ENCODE results near the gene CHCHD6. TPM values are rescaled to one million over a fixed set of nuclear protein-coding genes. Genes with fewer than 3 reads are reported as not detected.

The CHCHD6 gene
- total and polyA plus RNA-seq, 4 donors = 2.0 to 5.1 (median 3.9) TPM

- Histone ChIP-seq H3K36me3 (ENCODE audit: control insufficient read depth in 4 of 4, insufficient read depth in 3 of 4, low read depth in 1 of 4, low read length in 3 of 4) (no peaks in the 10 kb centered on the region), H3K9ac (ENCODE audit: low read depth in 1 of 2, low read length in 2 of 2) (no peak overlapping the region), H3K9me3 (ENCODE audit: control insufficient read depth in 4 of 4, low read length in 3 of 4) (no peaks in the 10 kb centered on the region), H3K27ac (ENCODE audit: low read depth in 1 of 2, low read length in 2 of 2) (no peak overlapping the region), H3K4me3 (ENCODE audit: low read depth in 1 of 3, low read length in 3 of 3) (no peak overlapping the region), H3K27me3 (ENCODE audit: control insufficient read depth in 4 of 4, insufficient read depth in 4 of 4, low read length in 3 of 4) (no peaks in the 10 kb centered on the region), H3K4me1 (ENCODE audit: control insufficient read depth in 4 of 4, insufficient read depth in 4 of 4, low read length in 3 of 4) (peaks cover 0 to 5% (median 0%) of the 10 kb centered on the region in 4 donors)
- no peak for TF ChIP-seq RAD21 (IDR thresholded peaks at IDR 0.05)
- DNase-seq (ENCODE audit: low spot score) = no peak
- 95% methylated on average over 19 of the region's 19 CpGs for WGBS
Observed at GRCh38 chr3:126997455-126998038, 293.5 kb downstream of the CHCHD6 start.

GRCh38 chr3:126998320-126998719 is 294.3 kb downstream of the CHCHD6 start:
- no peak overlapping the region for H3K27ac ChIP-seq (ENCODE audit: low read depth in 1 of 2, low read length in 2 of 2)
- TF ChIP-seq RAD21 (IDR thresholded peaks at IDR 0.05) (no peak), HNF4G (IDR thresholded peaks at IDR 0.05) (no peak), EGR1 (IDR thresholded peaks at IDR 0.05; ENCODE audit: low read depth in 2 of 2) (no peak), HNF4A (conservative IDR thresholded peaks at IDR 0.05) (no peak)
- TF ChIP-seq, protein P1, sequence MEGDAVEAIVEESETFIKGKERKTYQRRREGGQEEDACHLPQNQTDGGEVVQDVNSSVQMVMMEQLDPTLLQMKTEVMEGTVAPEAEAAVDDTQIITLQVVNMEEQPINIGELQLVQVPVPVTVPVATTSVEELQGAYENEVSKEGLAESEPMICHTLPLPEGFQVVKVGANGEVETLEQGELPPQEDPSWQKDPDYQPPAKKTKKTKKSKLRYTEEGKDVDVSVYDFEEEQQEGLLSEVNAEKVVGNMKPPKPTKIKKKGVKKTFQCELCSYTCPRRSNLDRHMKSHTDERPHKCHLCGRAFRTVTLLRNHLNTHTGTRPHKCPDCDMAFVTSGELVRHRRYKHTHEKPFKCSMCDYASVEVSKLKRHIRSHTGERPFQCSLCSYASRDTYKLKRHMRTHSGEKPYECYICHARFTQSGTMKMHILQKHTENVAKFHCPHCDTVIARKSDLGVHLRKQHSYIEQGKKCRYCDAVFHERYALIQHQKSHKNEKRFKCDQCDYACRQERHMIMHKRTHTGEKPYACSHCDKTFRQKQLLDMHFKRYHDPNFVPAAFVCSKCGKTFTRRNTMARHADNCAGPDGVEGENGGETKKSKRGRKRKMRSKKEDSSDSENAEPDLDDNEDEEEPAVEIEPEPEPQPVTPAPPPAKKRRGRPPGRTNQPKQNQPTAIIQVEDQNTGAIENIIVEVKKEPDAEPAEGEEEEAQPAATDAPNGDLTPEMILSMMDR (IDR thresholded peaks at IDR 0.05; ENCODE audit: low read depth, low read length, missing input control) = no peak
- 94% methylated on average over 4 of the region's 4 CpGs for WGBS
- H3K9ac ChIP-seq (ENCODE audit: low read depth in 1 of 2, low read length in 2 of 2) = no peak overlapping the region
- no peaks in the 10 kb centered on the region for H3K9me3 ChIP-seq (ENCODE audit: control insufficient read depth in 4 of 4, low read length in 3 of 4)
- H3K36me3 ChIP-seq (ENCODE audit: control insufficient read depth in 4 of 4, insufficient read depth in 3 of 4, low read depth in 1 of 4, low read length in 3 of 4) = no peaks in the 10 kb centered on the region
- H3K4me3 ChIP-seq (ENCODE audit: low read depth in 1 of 3, low read length in 3 of 3) = no peak overlapping the region
- no peak for DNase-seq (ENCODE audit: low spot score)
- peaks cover 0 to 5% (median 0%) of the 10 kb centered on the region in 4 donors for H3K4me1 ChIP-seq (ENCODE audit: control insufficient read depth in 4 of 4, insufficient read depth in 4 of 4, low read length in 3 of 4)
- no peaks in the 10 kb centered on the region for H3K27me3 ChIP-seq (ENCODE audit: control insufficient read depth in 4 of 4, insufficient read depth in 4 of 4, low read length in 3 of 4)

DNA sequence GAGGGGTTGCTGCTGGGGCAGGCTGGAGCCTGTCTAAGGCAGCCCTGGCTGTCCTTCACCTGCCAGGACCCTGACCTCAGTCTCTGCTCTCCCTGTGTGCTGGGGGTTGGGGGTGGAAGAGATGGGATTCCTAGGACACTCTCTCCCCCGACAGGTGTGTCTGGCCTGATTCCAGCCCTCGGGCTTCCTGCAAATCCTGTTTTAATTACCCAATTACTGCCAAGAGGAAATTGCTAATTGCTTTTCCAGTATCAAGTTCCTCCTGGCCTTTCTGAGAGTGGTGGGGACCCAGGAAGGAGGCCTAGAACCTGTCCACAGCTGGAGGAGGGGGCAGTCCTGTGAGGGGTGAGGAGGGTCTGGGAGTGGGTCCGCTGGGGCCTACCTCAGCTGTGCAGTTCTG is 294.7 kb downstream of the CHCHD6 start:
- no peak for DNase-seq (ENCODE audit: low spot score)
- peaks cover 0 to 5% (median 0%) of the 10 kb centered on the region in 4 donors for H3K4me1 ChIP-seq (ENCODE audit: control insufficient read depth in 4 of 4, insufficient read depth in 4 of 4, low read length in 3 of 4)
- no peaks in the 10 kb centered on the region for H3K9me3 ChIP-seq (ENCODE audit: control insufficient read depth in 4 of 4, low read length in 3 of 4)
- H3K9ac ChIP-seq (ENCODE audit: low read depth in 1 of 2, low read length in 2 of 2) = no peak overlapping the region
- 73% methylated on average over 3 of the region's 3 CpGs for WGBS
- TF ChIP-seq NR2F2 (IDR thresholded peaks at IDR 0.05) (no peak), FOXA2 (IDR thresholded peaks at IDR 0.05) (no peak), TAF1 (conservative IDR thresholded peaks at IDR 0.05) (no peak)
- no peaks in the 10 kb centered on the region for H3K36me3 ChIP-seq (ENCODE audit: control insufficient read depth in 4 of 4, insufficient read depth in 3 of 4, low read depth in 1 of 4, low read length in 3 of 4)
- H3K4me3 ChIP-seq (ENCODE audit: low read depth in 1 of 3, low read length in 3 of 3) = no peak overlapping the region
- no peaks in the 10 kb centered on the region for H3K27me3 ChIP-seq (ENCODE audit: control insufficient read depth in 4 of 4, insufficient read depth in 4 of 4, low read length in 3 of 4)
- H3K27ac ChIP-seq (ENCODE audit: low read depth in 1 of 2, low read length in 2 of 2) = no peak overlapping the region

GRCh38 chr3:126999383-126999782 is 295.3 kb downstream of the CHCHD6 start:
- 90% methylated on average over 15 of the region's 15 CpGs for WGBS
- Histone ChIP-seq H3K4me1 (ENCODE audit: control insufficient read depth in 4 of 4, insufficient read depth in 4 of 4, low read length in 3 of 4) (peaks cover 0 to 5% (median 0%) of the 10 kb centered on the region in 4 donors), H3K9ac (ENCODE audit: low read depth in 1 of 2, low read length in 2 of 2) (no peak overlapping the region), H3K4me3 (ENCODE audit: low read depth in 1 of 3, low read length in 3 of 3) (no peak overlapping the region), H3K9me3 (ENCODE audit: control insufficient read depth in 4 of 4, low read length in 3 of 4) (no peaks in the 10 kb centered on the region), H3K27me3 (ENCODE audit: control insufficient read depth in 4 of 4, insufficient read depth in 4 of 4, low read length in 3 of 4) (no peaks in the 10 kb centered on the region), H3K36me3 (ENCODE audit: control insufficient read depth in 4 of 4, insufficient read depth in 3 of 4, low read depth in 1 of 4, low read length in 3 of 4) (no peaks in the 10 kb centered on the region), H3K27ac (ENCODE audit: low read depth in 1 of 2, low read length in 2 of 2) (no peak overlapping the region)
- TF ChIP-seq EGR1 (IDR thresholded peaks at IDR 0.05; ENCODE audit: low read depth in 2 of 2) = no peak
- no peak for TF ChIP-seq HNF4G (IDR thresholded peaks at IDR 0.05)
- TF ChIP-seq, protein P2, sequence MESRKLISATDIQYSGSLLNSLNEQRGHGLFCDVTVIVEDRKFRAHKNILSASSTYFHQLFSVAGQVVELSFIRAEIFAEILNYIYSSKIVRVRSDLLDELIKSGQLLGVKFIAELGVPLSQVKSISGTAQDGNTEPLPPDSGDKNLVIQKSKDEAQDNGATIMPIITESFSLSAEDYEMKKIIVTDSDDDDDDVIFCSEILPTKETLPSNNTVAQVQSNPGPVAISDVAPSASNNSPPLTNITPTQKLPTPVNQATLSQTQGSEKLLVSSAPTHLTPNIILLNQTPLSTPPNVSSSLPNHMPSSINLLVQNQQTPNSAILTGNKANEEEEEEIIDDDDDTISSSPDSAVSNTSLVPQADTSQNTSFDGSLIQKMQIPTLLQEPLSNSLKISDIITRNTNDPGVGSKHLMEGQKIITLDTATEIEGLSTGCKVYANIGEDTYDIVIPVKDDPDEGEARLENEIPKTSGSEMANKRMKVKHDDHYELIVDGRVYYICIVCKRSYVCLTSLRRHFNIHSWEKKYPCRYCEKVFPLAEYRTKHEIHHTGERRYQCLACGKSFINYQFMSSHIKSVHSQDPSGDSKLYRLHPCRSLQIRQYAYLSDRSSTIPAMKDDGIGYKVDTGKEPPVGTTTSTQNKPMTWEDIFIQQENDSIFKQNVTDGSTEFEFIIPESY (IDR thresholded peaks at IDR 0.05) = no peak
- TF ChIP-seq YY1 (IDR thresholded peaks at IDR 0.05) = no peak
- no peak for TF ChIP-seq NR2F2 (IDR thresholded peaks at IDR 0.05)
- no peak for TF ChIP-seq ATF3 (IDR thresholded peaks at IDR 0.05)
- TF ChIP-seq, protein P3, sequence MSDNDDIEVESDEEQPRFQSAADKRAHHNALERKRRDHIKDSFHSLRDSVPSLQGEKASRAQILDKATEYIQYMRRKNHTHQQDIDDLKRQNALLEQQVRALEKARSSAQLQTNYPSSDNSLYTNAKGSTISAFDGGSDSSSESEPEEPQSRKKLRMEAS (IDR thresholded peaks at IDR 0.05) = no peak
- no peak for TF ChIP-seq HNF4A (conservative IDR thresholded peaks at IDR 0.05)
- no peak for TF ChIP-seq REST (IDR thresholded peaks at IDR 0.05)
- DNase-seq (ENCODE audit: low spot score) = no peak

Data from liver (tissue), 9 donors.